Lower lobe of right lung (tissue), 2 donors: Measurements from ENCODE around the gene LMO1. TPM values are rescaled to one million over a fixed set of nuclear protein-coding genes. Genes with fewer than 3 reads are reported as not detected.

Experiments used
- ATAC-seq, 2 donors: fragments of 200-7000 bp; cut with Tn5 transposase; one replicate each; pipeline ENCODE4 v1.9.1; 2020 to 2022; ENCODE audit warnings: mild to moderate bottlenecking in 2 of 2, moderate library complexity in 2 of 2
- DNase-seq: peaks from one replicate; pipeline ENCODE4 v3.0.0-alpha.2; 2020
- H3K27ac ChIP-seq: fragments of 200-600 bp; one replicate; pipeline ENCODE4 v1.8.0; 2022
- H3K27me3 ChIP-seq: fragments of 200-600 bp; one replicate; pipeline ENCODE4 v1.8.0; 2022; ENCODE audit warnings: low read depth
- H3K36me3 ChIP-seq: fragments of 200-600 bp; one replicate; pipeline ENCODE4 v1.8.0; 2022; ENCODE audit warnings: mild to moderate bottlenecking
- H3K4me1 ChIP-seq: fragments of 200-600 bp; one replicate; pipeline ENCODE4 v1.8.0; 2022
- H3K4me3 ChIP-seq: fragments of 200-600 bp; one replicate; pipeline ENCODE4 v1.8.0; 2022; ENCODE audit warnings: mild to moderate bottlenecking
- H3K9me3 ChIP-seq: fragments of 200-600 bp; one replicate; pipeline ENCODE4 v1.8.0; 2022
- CTCF ChIP-seq: fragments of 200-600 bp; IDR thresholded peaks from one replicate; pipeline ENCODE4 v1.8.0; 2022; ENCODE audit warnings: antibody characterized with exemption, mild to moderate bottlenecking
- intact Hi-C: fragments of 100-400 bp; cut with DNase I; formaldehyde crosslinking; loops from one replicate; pipeline ENCODE4 v1.11.0; 2022
- total RNA-seq: library from RNA; stranded (reverse); fragmentation: NEBNext Ultra II Directional; extraction: Animal tissue kit (Norgen Biotek cat#: 25700); gene quantifications from one replicate; pipeline ENCODE4 v1.2.1, GENCODE V29; 2021
- donor health status: DM: no; HTN: yes; CAD: no; lungs with severe emphysema.

The LMO1 gene
- total RNA-seq, 1 donor from 2014 or later: not detected

- no peaks in the 10 kb centered on the region for H3K27me3 ChIP-seq
- no peak for DNase-seq
- ATAC-seq: no peak
- H3K9me3 ChIP-seq: peaks cover 8% of the 10 kb centered on the region
- TF ChIP-seq CTCF: no peak
- no peak overlapping the region for H3K4me3 ChIP-seq
- H3K27ac ChIP-seq: no peak overlapping the region
- intact Hi-C loops: no loop called here
- no peaks in the 10 kb centered on the region for H3K36me3 ChIP-seq
- H3K4me1 ChIP-seq: no peaks in the 10 kb centered on the region
Observed at GRCh38 chr11:8309311-8309710, 45.6 kb upstream of the LMO1 start.

DNA sequence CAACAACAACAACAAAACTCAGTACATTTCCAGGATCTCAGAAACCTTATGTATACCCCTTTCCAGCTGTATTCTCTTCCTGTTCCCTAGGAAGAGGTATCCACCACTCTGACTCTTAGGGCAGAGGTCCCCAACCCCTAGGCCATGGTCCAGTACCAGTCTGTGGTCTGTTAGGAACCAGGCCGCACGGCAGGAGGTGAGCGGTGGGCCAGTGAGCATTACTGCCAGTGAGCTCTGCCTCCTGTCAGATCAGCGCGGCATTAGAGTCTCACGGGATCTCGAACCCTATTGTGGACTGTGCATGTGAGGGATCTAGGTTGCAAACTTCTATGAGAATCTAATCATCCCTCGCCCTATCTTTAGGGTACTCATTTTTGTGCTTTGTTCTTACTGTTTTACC is 43.9 kb upstream of the LMO1 start:
- Histone ChIP-seq H3K36me3 (no peaks in the 10 kb centered on the region), H3K27me3 (no peaks in the 10 kb centered on the region), H3K9me3 (peaks cover 12% of the 10 kb centered on the region), H3K27ac (no peak overlapping the region), H3K4me3 (no peak overlapping the region), H3K4me1 (no peaks in the 10 kb centered on the region)
- TF ChIP-seq CTCF: no peak
- DNase-seq: no peak
- no peak for ATAC-seq
- intact Hi-C loops: no loop called here

DNA sequence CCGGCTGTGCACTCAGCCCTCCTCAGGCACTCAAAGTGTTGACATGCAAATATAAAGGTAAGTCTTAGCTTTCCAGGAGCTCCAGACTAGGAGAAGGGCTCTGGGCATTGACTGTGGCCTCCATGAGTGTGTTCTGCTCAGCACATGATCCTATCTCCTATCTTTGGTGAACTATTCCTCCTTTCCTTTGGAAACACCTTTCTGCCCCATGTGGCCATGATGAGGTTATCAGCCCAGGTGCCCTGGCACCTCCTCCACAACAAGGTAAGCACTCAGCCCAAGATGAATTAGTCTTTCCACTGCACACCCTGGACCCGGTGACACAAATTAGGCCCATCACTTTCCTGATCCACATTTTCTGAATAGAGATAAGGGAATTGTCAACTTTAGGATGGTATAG is 37.9 kb upstream of the LMO1 start:
- intact Hi-C loops: no loop called here
- H3K27me3 ChIP-seq: no peaks in the 10 kb centered on the region
- no peak for DNase-seq

GRCh38 chr11:8298801-8299786 is 35.4 kb upstream of the LMO1 start:
- Histone ChIP-seq H3K9me3 (peaks cover 2% of the 10 kb centered on the region), H3K4me3 (no peak overlapping the region), H3K4me1 (no peaks in the 10 kb centered on the region), H3K27me3 (no peaks in the 10 kb centered on the region), H3K36me3 (no peaks in the 10 kb centered on the region), H3K27ac (no peak overlapping the region)
- no peak for TF ChIP-seq CTCF
- no peak for ATAC-seq
- intact Hi-C loops: no loop called here
- no peak for DNase-seq

More for the DNA sequence above, 37.9 kb upstream of the LMO1 start:
- TF ChIP-seq CTCF: no peak
- ATAC-seq: no peak
- Histone ChIP-seq H3K9me3 (peaks cover 12% of the 10 kb centered on the region), H3K4me3 (no peak overlapping the region), H3K36me3 (no peaks in the 10 kb centered on the region), H3K4me1 (no peaks in the 10 kb centered on the region), H3K27ac (no peak overlapping the region)

GRCh38 chr11:8297781-8298440 is 34.2 kb upstream of the LMO1 start:
- no peak for ATAC-seq
- intact Hi-C loops: no loop called here

More at GRCh38 chr11:8297781-8298440, 34.2 kb upstream of the LMO1 start:
- no peaks in the 10 kb centered on the region for H3K9me3 ChIP-seq
- no peak for TF ChIP-seq CTCF
- H3K36me3 ChIP-seq: no peaks in the 10 kb centered on the region
- no peaks in the 10 kb centered on the region for H3K27me3 ChIP-seq
- no peak overlapping the region for H3K4me3 ChIP-seq
- no peaks in the 10 kb centered on the region for H3K4me1 ChIP-seq
- no peak overlapping the region for H3K27ac ChIP-seq
- no peak for DNase-seq
